B cell (primary cell): ENCODE data around the gene GPC3. TPM values are rescaled to one million over a fixed set of nuclear protein-coding genes. Genes with fewer than 3 reads are reported as not detected.

Source experiments
- ATAC-seq: fragments of 200-7000 bp; cut with Tn5 transposase; one replicate; pipeline ENCODE4 v1.10.0; 2021; ENCODE audit warnings: low read depth, mild to moderate bottlenecking, moderate number of reproducible peaks, moderate library complexity
- CTCF ChIA-PET: fragments of 350-600 bp; sonication (Branson Sonifier 250); formaldehyde crosslinking; loops from one replicate; lab custom pipeline; 2021; ENCODE audit warnings: antibody characterized with exemption, inconsistent platforms; lab: Charles Lee
- POLR2A ChIA-PET: fragments of 350-600 bp; sonication (Branson Sonifier 250); formaldehyde crosslinking; loops from one replicate; lab custom pipeline; 2021; ENCODE audit warnings: antibody characterized with exemption; lab: Charles Lee
- DNase-seq: peaks from one replicate; pipeline ENCODE4 v3.0.0; 2013
- H2AFZ ChIP-seq: 2 replicates; pipeline ENCODE4 v1.6.1; 2012; ENCODE audit warnings: mild to moderate bottlenecking, low read depth, low read length; ENCODE audit not compliant: insufficient read depth, poor library complexity, severe bottlenecking
- H3K27ac ChIP-seq, 2 donors: 1 replicate in 1 of 2; 2 replicates in 1 of 2; pipeline ENCODE4 v1.5.1; 2012 to 2013; ENCODE audit warnings: low read length in 2 of 2, mild to moderate bottlenecking in 2 of 2, moderate library complexity in 1 of 2
- H3K27me3 ChIP-seq, 4 experiments: fragments of 200-600 bp in 1 of 4; sonication (generic) in 1 of 4; replicated peaks in 1 of 4; 1 replicate in 2 of 4; 2 replicates in 2 of 4; pipeline versions ENCODE4 v1.6.1 to v1.7.0; 2013 to 2016; ENCODE audit warnings: low read length in 3 of 4, mild to moderate bottlenecking in 2 of 4, mixed read lengths in 1 of 4, moderate library complexity in 1 of 4; ENCODE audit not compliant: insufficient read depth in 4 of 4, control insufficient read depth in 3 of 4; ENCODE audit errors: control extremely low read depth in 1 of 4
- H3K36me3 ChIP-seq, 2 experiments: replicated peaks in 1 of 2; 1 replicate in 1 of 2; 2 replicates in 1 of 2; pipeline versions ENCODE4 v1.6.1 to v1.7.1; 2013; ENCODE audit warnings: low read length in 1 of 2; ENCODE audit not compliant: insufficient read depth in 2 of 2, control insufficient read depth in 1 of 2; ENCODE audit errors: control extremely low read depth in 1 of 2, extremely low read depth in 1 of 2
- H3K4me1 ChIP-seq, 2 donors: fragments of 200-600 bp in 1 of 2; sonication (generic) in 1 of 2; 1 replicate in 1 of 2; 2 replicates in 1 of 2; pipeline versions ENCODE4 v1.5.1 to v1.6.1; 2013 to 2017; ENCODE audit warnings: low read length in 2 of 2; ENCODE audit not compliant: control insufficient read depth in 2 of 2, insufficient read depth in 2 of 2
- H3K4me2 ChIP-seq: replicated peaks from 2 replicates; pipeline ENCODE3; 2012; ENCODE audit warnings: mild to moderate bottlenecking, low read depth, low read length; ENCODE audit not compliant: poor library complexity, severe bottlenecking
- H3K4me3 ChIP-seq, 5 experiments: fragments of 200-600 bp in 1 of 5; sonication (generic) in 1 of 5; 1 replicate in 3 of 5; 2 replicates in 2 of 5; pipeline versions ENCODE4 v1.5.1 to v1.7.0; 2011 to 2016; ENCODE audit warnings: low read length in 4 of 5, mild to moderate bottlenecking in 4 of 5, low read depth in 2 of 5, control low read depth in 1 of 5, moderate library complexity in 1 of 5; ENCODE audit not compliant: insufficient read depth in 1 of 5; ENCODE audit errors: control extremely low read depth in 1 of 5, extremely low read depth in 1 of 5
- H3K79me2 ChIP-seq: fragments of 200-600 bp; sonication (generic); one replicate; pipeline ENCODE4 v1.6.0; 2016; ENCODE audit warnings: low read length; ENCODE audit not compliant: control insufficient read depth, insufficient read depth
- H3K9ac ChIP-seq: fragments of 200-600 bp; sonication (generic); 2 replicates; pipeline ENCODE4 v1.6.1; 2017; ENCODE audit warnings: mild to moderate bottlenecking, low read length, moderate library complexity
- H3K9me3 ChIP-seq, 3 donors: one replicate each; pipeline versions ENCODE4 v1.6.1 to v1.7.1; 2013; ENCODE audit warnings: low read length in 2 of 3; ENCODE audit not compliant: control insufficient read depth in 2 of 3, insufficient read depth in 1 of 3; ENCODE audit errors: control extremely low read depth in 1 of 3
- H4K20me1 ChIP-seq: 2 replicates; pipeline ENCODE4 v1.6.0; 2012; ENCODE audit warnings: mild to moderate bottlenecking, low read length; ENCODE audit not compliant: insufficient read depth, control insufficient read depth, poor library complexity, severe bottlenecking
- H3K27ac Mint-ChIP-seq: one replicate; pipeline ENCODE4 v1.8.0; 2021; ENCODE audit warnings: mixed read lengths
- H3K27me3 Mint-ChIP-seq: one replicate; pipeline ENCODE4 v1.8.0; 2021; ENCODE audit warnings: mixed read lengths
- H3K4me1 Mint-ChIP-seq: one replicate; pipeline ENCODE4 v1.8.0; 2021; ENCODE audit warnings: mixed read lengths
- H3K4me3 Mint-ChIP-seq: one replicate; pipeline ENCODE4 v1.8.0; 2021; ENCODE audit warnings: mixed read lengths
- H3K9me3 Mint-ChIP-seq: one replicate; pipeline ENCODE4 v1.8.0; 2022; ENCODE audit warnings: mixed read lengths; ENCODE audit not compliant: insufficient read depth
- CTCF ChIP-seq: fragments of 200-600 bp; IDR thresholded peaks from one replicate; pipeline ENCODE4 v1.8.0; 2022; ENCODE audit warnings: antibody characterized with exemption, mild to moderate bottlenecking
- EZH2 ChIP-seq: IDR thresholded peaks from 2 replicates; pipeline ENCODE4 v1.6.1; 2012; ENCODE audit warnings: borderline replicate concordance, low read depth, mild to moderate bottlenecking, moderate library complexity, low read length; ENCODE audit not compliant: insufficient read depth, poor library complexity, severe bottlenecking
- WGBS: methylation state at CpG from one replicate; pipeline ENCODE4 v1.1.5; 2013; ENCODE audit warnings: missing lambda C conversion rate; ENCODE audit not compliant: insufficient coverage; 5-methylcytosine and 5-hydroxymethylcytosine counted together
- intact Hi-C: fragments of 100-400 bp; cut with micrococcal nuclease; formaldehyde crosslinking; loops from one replicate; pipeline ENCODE4 v1.10.0; 2022
- polyA plus RNA-seq: library from polyadenylated mRNA; depleted of rRNA; stranded (reverse); fragments of >200 nt; gene quantifications from 2 replicates; pipeline ENCODE4 v1.2.3, GENCODE V29; 2012
- total RNA-seq, 2 donors: library from RNA; stranded (reverse); fragments of 120-200 nt in 1 of 2; gene quantifications; 1 replicate in 1 of 2; 2 replicates in 1 of 2; pipeline versions ENCODE4 v1.2.3 to v1.2.4, GENCODE V29; 2013 to 2022

The GPC3 gene
- total and polyA plus RNA-seq, 2 donors (not counting 1 experiment from before 2014, with no cell fraction given), result not detected

- Histone ChIP-seq H3K9me3 (no peaks in the 10 kb centered on the region), H3K4me1 (no peaks in the 10 kb centered on the region), H3K4me2 (no peak overlapping the region), H3K79me2 (no peaks in the 10 kb centered on the region), H3K36me3 (no peaks in the 10 kb centered on the region), H3K27me3 (no peaks in the 10 kb centered on the region), H4K20me1 (no peaks in the 10 kb centered on the region), H3K9ac (no peak overlapping the region), H3K27ac (no peak overlapping the region), H2AFZ (no peak overlapping the region), H3K4me3 (no peak overlapping the region)
- WGBS, result no CpG with 5 or more reads among the region's 1 CpG
- no peak overlapping the region for H3K4me3 Mint-ChIP-seq
- TF ChIP-seq CTCF (no peak), EZH2 (no peak)
- DNase-seq (no peak), ATAC-seq (no peak)
- no peaks in the 10 kb centered on the region for H3K27me3 Mint-ChIP-seq
- POLR2A ChIA-PET, result no interaction called here
- no peak overlapping the region for H3K27ac Mint-ChIP-seq
- CTCF ChIA-PET, result no interaction called here
- H3K9me3 Mint-ChIP-seq, result no peaks in the 10 kb centered on the region
- intact Hi-C loops, result no loop called here
- H3K4me1 Mint-ChIP-seq, result no peaks in the 10 kb centered on the region
These were observed 414.8 kb downstream of the GPC3 start for GRCh38 chrX:133570549-133570948.

- no peak for DNase-seq
- H3K4me2 ChIP-seq, result no peak overlapping the region
- TF ChIP-seq CTCF (no peak), EZH2 (no peak)
- H2AFZ ChIP-seq, result no peak overlapping the region
- H3K9me3 ChIP-seq, result no peaks in the 10 kb centered on the region
- H3K9ac ChIP-seq, result no peak overlapping the region
- ATAC-seq, result no peak
- H3K4me3 Mint-ChIP-seq, result no peak overlapping the region
- H3K27ac ChIP-seq, result no peak overlapping the region
- H3K4me1 ChIP-seq, result no peaks in the 10 kb centered on the region
- POLR2A ChIA-PET, result no interaction called here
- no peaks in the 10 kb centered on the region for H3K4me1 Mint-ChIP-seq
- no peaks in the 10 kb centered on the region for H3K27me3 Mint-ChIP-seq
- intact Hi-C loops, result no loop called here
- CTCF ChIA-PET, result no interaction called here
- H3K4me3 ChIP-seq, result no peak overlapping the region
- no peaks in the 10 kb centered on the region for H3K36me3 ChIP-seq
- H3K79me2 ChIP-seq, result no peaks in the 10 kb centered on the region
- no peak overlapping the region for H3K27ac Mint-ChIP-seq
- no peaks in the 10 kb centered on the region for H3K9me3 Mint-ChIP-seq
- H4K20me1 ChIP-seq, result no peaks in the 10 kb centered on the region
- no peaks in the 10 kb centered on the region for H3K27me3 ChIP-seq
These were observed 416.2 kb downstream of the GPC3 start for GRCh38 chrX:133569217-133569616.
